Measurements from ENCODE around the gene UBD.

The UBD gene

DNA sequence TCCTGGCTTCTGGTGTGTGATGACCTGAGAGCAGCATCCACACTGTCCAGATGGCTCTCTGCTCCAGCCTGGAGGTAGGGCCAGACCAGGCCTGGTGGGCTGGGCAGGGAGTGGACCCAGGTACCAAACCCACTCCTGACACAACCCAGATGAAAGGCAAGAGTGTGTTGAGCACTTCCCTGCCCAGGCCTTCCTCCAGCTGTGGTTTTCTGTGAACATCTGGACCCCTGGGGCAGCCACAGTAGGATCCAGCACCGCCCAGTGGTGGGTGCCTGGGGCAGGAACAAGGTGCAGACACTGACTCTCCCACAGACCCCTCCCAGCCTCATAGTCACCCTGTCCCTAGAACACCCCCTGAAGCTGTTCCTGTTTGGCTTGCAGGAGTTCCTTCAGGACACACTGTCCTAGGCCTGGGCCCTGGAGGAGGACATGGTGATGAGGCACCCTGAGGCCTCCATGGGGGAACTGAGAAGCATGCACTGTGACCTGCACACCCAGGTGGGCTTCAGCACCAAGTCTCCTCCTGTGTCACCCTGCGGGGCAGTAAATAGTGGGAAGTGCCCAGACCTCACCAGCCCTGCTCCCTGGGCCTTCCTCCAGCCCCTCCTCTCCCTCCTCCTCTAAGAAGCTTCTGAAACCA is 28.7 kb downstream of the UBD start:
- no peaks in the 10 kb centered on the region for H3K9me3 ChIP-seq (ENCODE audit: control insufficient read depth, insufficient read depth, low read depth, low read length)
- no peak overlapping the region for H3K27ac ChIP-seq (ENCODE audit: low read depth, low read length)
- H3K9ac ChIP-seq (ENCODE audit: low read length), result no peak overlapping the region
- H3K36me3 ChIP-seq (ENCODE audit: control insufficient read depth, insufficient read depth, low read length), result no peaks in the 10 kb centered on the region
- no peak overlapping the region for H3K4me3 ChIP-seq (ENCODE audit: low read depth, low read length)
- H3K4me1 ChIP-seq (ENCODE audit: control insufficient read depth, insufficient read depth, low read length), result no peaks in the 10 kb centered on the region
- H3K27me3 ChIP-seq (ENCODE audit: control insufficient read depth, insufficient read depth, low read length), result no peaks in the 10 kb centered on the region

DNA sequence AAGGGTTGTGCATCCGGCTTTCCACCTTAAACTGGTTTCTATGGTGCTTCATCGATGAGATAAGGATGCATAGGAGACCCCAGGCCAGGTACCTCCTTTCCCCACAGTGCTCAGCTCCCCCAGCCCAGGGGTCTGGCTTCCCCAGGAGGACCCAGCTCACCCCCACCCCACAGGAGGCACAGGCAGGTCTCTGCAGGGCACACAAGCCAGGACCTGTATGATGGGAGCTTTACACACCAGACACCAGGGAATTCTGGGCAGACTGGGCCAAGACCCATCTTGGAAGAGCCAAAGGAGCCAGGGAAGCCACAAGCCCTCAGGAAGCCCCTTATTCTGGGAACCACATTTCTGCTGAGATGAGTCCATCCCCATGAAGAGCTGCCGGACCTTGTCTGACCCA is 29.6 kb downstream of the UBD start:
- peaks cover 6% of the 10 kb centered on the region; the same call in 1 of the 2 replicates for H3K4me1 ChIP-seq (ENCODE audit: control insufficient read depth, insufficient read depth, low read length)
- no peak overlapping the region for H3K27ac ChIP-seq (ENCODE audit: low read depth, low read length)
- no peaks in the 10 kb centered on the region for H3K36me3 ChIP-seq (ENCODE audit: control insufficient read depth, insufficient read depth, low read length)
- no peaks in the 10 kb centered on the region for H3K27me3 ChIP-seq (ENCODE audit: control insufficient read depth, insufficient read depth, low read length)
- no peak overlapping the region for H3K9ac ChIP-seq (ENCODE audit: low read length)
- H3K9me3 ChIP-seq (ENCODE audit: control insufficient read depth, insufficient read depth, low read depth, low read length), result no peaks in the 10 kb centered on the region
- no peak overlapping the region for H3K4me3 ChIP-seq (ENCODE audit: low read depth, low read length)

DNA sequence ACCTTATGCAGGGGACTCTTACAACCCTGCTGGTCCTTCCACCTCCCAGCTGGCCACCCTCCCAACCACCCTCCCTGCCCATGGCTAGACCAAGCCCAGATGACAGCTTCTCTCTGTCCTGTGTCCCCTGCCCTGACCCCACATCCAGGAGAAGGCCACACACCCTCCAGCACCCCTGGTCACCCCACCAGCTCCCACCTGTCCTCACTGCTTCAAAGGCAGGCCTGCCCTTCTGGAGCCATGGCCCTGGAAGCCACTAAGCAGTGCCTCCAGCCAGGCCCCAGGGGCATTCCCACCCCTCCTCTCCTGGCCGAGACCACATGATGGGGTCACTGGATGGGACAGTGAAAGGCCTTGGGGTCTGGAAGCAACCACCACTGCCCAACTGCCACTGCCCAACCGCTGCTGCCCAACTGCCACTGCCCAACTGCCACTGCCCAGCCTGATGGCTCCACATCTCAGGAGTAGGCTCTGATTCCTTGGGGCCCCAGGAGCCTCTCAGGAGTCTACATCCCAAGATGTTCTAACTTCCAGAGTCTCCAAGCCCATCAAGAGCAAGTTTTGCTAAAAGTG is 30.5 kb downstream of the UBD start:
- Histone ChIP-seq H3K4me3 (ENCODE audit: low read depth, low read length) (no peak overlapping the region), H3K36me3 (ENCODE audit: control insufficient read depth, insufficient read depth, low read length) (no peaks in the 10 kb centered on the region), H3K4me1 (ENCODE audit: control insufficient read depth, insufficient read depth, low read length) (peaks cover 11% of the 10 kb centered on the region; the same call in 1 of the 2 replicates), H3K9ac (ENCODE audit: low read length) (no peak overlapping the region), H3K27me3 (ENCODE audit: control insufficient read depth, insufficient read depth, low read length) (no peaks in the 10 kb centered on the region), H3K27ac (ENCODE audit: low read depth, low read length) (no peak overlapping the region), H3K9me3 (ENCODE audit: control insufficient read depth, insufficient read depth, low read depth, low read length) (peaks cover 5% of the 10 kb centered on the region; the same call in 1 of the 2 replicates)

DNA sequence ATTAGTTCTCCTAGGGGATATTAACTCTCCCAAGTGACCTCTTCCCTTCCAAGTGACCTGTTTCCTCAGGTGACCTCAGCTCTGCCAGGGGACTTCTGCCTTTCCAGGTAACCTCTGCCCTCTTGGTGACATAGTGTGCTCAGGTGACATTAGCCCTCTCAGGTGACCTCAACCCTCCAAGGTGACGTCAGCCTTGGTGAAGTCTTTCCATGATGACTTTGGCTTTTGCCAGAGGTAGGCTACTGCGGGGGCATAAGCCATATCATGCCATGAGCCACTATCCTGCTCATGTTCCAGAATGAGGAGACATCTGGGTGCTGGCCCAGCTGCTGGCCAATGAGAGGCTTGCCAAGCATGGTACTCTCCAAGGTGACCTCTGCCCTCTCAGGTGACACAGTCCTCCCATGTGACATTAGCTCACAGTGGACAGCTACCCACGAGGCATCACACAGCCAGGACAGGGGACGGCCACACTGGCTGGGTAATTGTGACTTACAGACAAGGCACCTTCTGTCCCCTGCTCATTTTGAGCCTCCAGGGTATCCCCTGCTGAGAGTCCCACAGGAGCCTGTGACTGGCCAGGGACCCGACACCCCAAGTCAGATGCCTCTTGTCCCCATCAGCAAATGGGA is 31.1 kb downstream of the UBD start:
- H3K27me3 ChIP-seq (ENCODE audit: control insufficient read depth, insufficient read depth, low read length), result no peaks in the 10 kb centered on the region
- peaks cover 11% of the 10 kb centered on the region; the same call in 1 of the 2 replicates for H3K4me1 ChIP-seq (ENCODE audit: control insufficient read depth, insufficient read depth, low read length)

DNA sequence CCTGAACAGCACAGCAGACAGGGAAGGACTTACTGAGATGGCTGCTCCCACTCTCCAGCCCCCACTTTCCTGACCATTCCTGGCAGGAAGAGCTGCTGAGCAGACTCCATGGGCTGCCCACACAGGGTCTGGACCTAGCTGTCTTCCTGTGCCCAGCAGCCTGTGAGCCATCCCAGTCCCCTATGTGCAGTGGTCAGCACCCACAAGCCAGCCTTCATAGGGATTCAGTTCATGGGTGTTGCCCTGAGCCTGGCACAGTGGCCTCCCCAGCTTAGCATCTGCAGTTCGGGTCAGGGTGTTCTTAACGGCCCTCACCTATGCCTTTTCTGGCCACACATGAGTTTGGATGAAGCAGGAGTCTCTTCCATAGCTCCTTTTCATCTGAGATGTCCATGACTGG is 32.0 kb downstream of the UBD start:
- H3K27me3 ChIP-seq (ENCODE audit: control insufficient read depth, insufficient read depth, low read length), result no peaks in the 10 kb centered on the region
- H3K27ac ChIP-seq (ENCODE audit: low read depth, low read length), result no peak overlapping the region

More for the DNA sequence above, 31.1 kb downstream of the UBD start:
- H3K9me3 ChIP-seq (ENCODE audit: control insufficient read depth, insufficient read depth, low read depth, low read length), result peaks cover 8% of the 10 kb centered on the region; the same call in 1 of the 2 replicates
- no peak overlapping the region for H3K4me3 ChIP-seq (ENCODE audit: low read depth, low read length)
- H3K27ac ChIP-seq (ENCODE audit: low read depth, low read length), result no peak overlapping the region
- no peaks in the 10 kb centered on the region for H3K36me3 ChIP-seq (ENCODE audit: control insufficient read depth, insufficient read depth, low read length)
- no peak overlapping the region for H3K9ac ChIP-seq (ENCODE audit: low read length)

DNA sequence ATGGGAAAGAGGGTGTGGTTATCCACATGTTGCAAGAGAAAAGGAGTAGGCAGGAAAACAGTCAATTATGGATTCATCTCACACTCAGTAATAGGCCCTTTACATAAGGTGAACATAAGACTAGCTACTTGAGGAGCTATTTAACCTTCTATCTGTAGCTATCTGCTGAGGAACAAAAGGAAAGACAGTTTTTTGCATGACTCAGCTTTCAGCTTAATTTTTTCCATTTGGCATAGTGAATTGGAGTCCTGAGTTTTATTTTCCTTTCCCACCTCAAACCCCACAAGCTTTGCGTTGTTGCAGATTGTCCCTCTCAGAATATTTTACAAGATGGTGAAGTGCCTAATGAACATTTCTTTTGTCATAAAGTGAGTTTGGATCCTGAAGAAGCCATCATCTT is 32.4 kb downstream of the UBD start:
- H3K36me3 ChIP-seq (ENCODE audit: control insufficient read depth, insufficient read depth, low read length), result no peaks in the 10 kb centered on the region
- H3K9me3 ChIP-seq (ENCODE audit: control insufficient read depth, insufficient read depth, low read depth, low read length), result peaks cover 16% of the 10 kb centered on the region; the same call in 1 of the 2 replicates
- H3K27ac ChIP-seq (ENCODE audit: low read depth, low read length), result no peak overlapping the region
- no peak overlapping the region for H3K9ac ChIP-seq (ENCODE audit: low read length)
- H3K27me3 ChIP-seq (ENCODE audit: control insufficient read depth, insufficient read depth, low read length), result no peaks in the 10 kb centered on the region
- H3K4me1 ChIP-seq (ENCODE audit: control insufficient read depth, insufficient read depth, low read length), result peaks cover 11% of the 10 kb centered on the region; the same call in 1 of the 2 replicates
- no peak overlapping the region for H3K4me3 ChIP-seq (ENCODE audit: low read depth, low read length)

More for the DNA sequence above, 32.0 kb downstream of the UBD start:
- Histone ChIP-seq H3K4me1 (ENCODE audit: control insufficient read depth, insufficient read depth, low read length) (peaks cover 11% of the 10 kb centered on the region; the same call in 1 of the 2 replicates), H3K9ac (ENCODE audit: low read length) (no peak overlapping the region), H3K9me3 (ENCODE audit: control insufficient read depth, insufficient read depth, low read depth, low read length) (peaks cover 16% of the 10 kb centered on the region; the same call in 1 of the 2 replicates), H3K36me3 (ENCODE audit: control insufficient read depth, insufficient read depth, low read length) (no peaks in the 10 kb centered on the region), H3K4me3 (ENCODE audit: low read depth, low read length) (no peak overlapping the region)

DNA sequence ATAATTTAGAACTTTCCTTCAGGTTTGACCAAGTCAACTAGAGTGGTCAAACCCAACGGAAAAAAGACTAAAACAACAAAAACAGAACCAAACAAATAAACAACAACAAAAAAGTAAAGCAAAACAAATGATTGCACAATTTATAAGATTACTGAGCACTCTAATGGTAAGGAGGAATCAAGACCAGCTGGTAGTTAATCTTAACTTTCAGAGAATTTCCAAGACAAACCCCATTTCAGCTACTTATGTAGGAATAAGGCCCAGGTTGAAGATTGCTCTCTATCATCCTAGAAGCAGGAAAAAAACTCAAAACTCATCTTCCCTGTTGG is 34.3 kb downstream of the UBD start:
- no peak overlapping the region for H3K4me3 ChIP-seq (ENCODE audit: low read depth, low read length)
- H3K9ac ChIP-seq (ENCODE audit: low read length), result no peak overlapping the region
- peaks cover 11% of the 10 kb centered on the region; the same call in 1 of the 2 replicates for H3K4me1 ChIP-seq (ENCODE audit: control insufficient read depth, insufficient read depth, low read length)
- no peaks in the 10 kb centered on the region for H3K27me3 ChIP-seq (ENCODE audit: control insufficient read depth, insufficient read depth, low read length)
- peaks cover 22% of the 10 kb centered on the region for H3K9me3 ChIP-seq (ENCODE audit: control insufficient read depth, insufficient read depth, low read depth, low read length)
- no peak overlapping the region; the same call in 1 of the 2 replicates for H3K27ac ChIP-seq (ENCODE audit: low read depth, low read length)
- no peaks in the 10 kb centered on the region for H3K36me3 ChIP-seq (ENCODE audit: control insufficient read depth, insufficient read depth, low read length)

DNA sequence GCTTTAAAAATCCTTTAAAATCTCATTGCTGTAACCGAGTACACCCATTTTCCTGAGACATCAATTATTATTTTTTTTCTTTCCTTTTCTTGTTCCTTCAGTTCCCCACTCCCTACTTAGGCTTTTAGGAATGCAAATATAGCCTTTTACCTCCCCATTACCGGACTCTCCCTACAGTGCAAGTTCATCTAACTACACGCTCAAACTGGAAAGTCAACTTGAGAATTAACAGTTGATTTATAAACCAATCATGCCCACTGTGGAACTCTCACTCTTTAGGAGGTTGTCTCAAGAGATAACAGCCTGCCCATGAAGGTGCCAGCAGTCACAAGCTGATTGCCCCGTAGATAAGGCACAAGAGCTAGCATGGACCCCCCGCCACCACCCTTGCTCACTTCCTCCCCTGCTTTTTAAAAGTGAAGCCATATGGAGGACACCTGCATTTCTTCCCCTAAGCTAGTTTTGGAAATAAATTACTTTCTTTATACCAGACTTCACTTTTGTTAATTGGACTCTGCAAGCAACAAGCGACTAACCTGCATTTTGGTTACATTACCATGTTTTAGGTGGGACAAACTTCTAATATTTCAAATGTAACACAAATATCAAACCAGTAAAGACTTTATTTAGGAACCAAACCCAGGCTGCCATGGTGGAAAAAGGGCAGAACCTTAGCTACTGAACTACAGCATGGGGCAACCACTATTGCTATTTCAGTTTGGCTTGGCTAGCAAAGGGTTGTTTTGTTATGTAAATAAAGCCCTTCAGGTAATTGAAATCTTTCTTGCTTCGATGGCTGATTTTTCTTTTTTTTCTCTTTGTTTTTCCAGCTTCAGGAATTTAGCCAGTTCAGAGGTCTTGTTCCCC is 34.9 kb downstream of the UBD start:
- Histone ChIP-seq H3K9me3 (ENCODE audit: control insufficient read depth, insufficient read depth, low read depth, low read length) (peaks cover 22% of the 10 kb centered on the region), H3K4me1 (ENCODE audit: control insufficient read depth, insufficient read depth, low read length) (peaks cover 11% of the 10 kb centered on the region; the same call in 1 of the 2 replicates), H3K27me3 (ENCODE audit: control insufficient read depth, insufficient read depth, low read length) (no peaks in the 10 kb centered on the region), H3K27ac (ENCODE audit: low read depth, low read length) (no peak overlapping the region; the same call in 1 of the 2 replicates), H3K36me3 (ENCODE audit: control insufficient read depth, insufficient read depth, low read length) (no peaks in the 10 kb centered on the region), H3K4me3 (ENCODE audit: low read depth, low read length) (no peak overlapping the region), H3K9ac (ENCODE audit: low read length) (no peak overlapping the region)

DNA sequence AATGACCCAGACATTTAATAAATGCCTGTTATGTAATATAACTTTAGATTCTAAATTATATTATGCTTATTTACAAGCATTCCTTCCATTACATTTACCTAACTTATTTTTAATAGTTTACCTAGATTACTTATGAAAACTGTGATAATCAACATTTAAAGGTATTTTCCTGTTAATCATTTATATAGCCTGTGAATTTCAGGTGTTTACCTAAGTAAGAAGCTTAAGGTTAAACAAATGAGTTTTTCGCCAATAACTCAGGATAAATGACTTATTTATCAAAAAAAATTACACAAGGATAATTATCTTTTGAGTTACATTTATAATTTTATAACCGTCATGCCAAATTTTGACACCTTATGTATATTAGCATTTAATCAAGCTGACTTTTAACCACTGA is 35.5 kb downstream of the UBD start:
- Histone ChIP-seq H3K9ac (ENCODE audit: low read length) (no peak overlapping the region), H3K4me1 (ENCODE audit: control insufficient read depth, insufficient read depth, low read length) (peaks cover 11% of the 10 kb centered on the region; the same call in 1 of the 2 replicates), H3K36me3 (ENCODE audit: control insufficient read depth, insufficient read depth, low read length) (no peaks in the 10 kb centered on the region), H3K27ac (ENCODE audit: low read depth, low read length) (no peak overlapping the region), H3K4me3 (ENCODE audit: low read depth, low read length) (no peak overlapping the region), H3K27me3 (ENCODE audit: control insufficient read depth, insufficient read depth, low read length) (no peaks in the 10 kb centered on the region), H3K9me3 (ENCODE audit: control insufficient read depth, insufficient read depth, low read depth, low read length) (peaks cover 22% of the 10 kb centered on the region)

DNA sequence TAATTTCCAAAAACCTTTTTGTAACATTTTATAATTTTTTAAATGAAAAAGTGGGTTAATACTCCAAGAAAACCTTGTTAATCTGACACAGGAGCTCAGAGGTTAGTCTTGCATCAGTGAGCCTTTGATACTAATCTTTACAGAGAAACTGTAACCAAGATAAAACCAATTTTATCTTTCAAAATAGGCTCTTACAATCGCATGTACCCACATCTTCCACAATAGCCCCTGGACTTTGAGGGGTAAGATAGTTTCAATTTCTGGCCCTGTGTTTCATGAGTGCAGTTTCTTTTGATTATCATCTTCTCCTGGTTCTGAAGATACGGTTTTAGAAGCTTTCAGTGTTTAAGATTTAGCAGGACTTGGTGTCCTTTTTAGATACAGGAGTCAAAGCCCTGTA is 37.3 kb downstream of the UBD start:
- Histone ChIP-seq H3K4me1 (ENCODE audit: control insufficient read depth, insufficient read depth, low read length) (peaks cover 11% of the 10 kb centered on the region; the same call in 1 of the 2 replicates), H3K27ac (ENCODE audit: low read depth, low read length) (no peak overlapping the region), H3K27me3 (ENCODE audit: control insufficient read depth, insufficient read depth, low read length) (no peaks in the 10 kb centered on the region), H3K4me3 (ENCODE audit: low read depth, low read length) (no peak overlapping the region), H3K9ac (ENCODE audit: low read length) (no peak overlapping the region), H3K9me3 (ENCODE audit: control insufficient read depth, insufficient read depth, low read depth, low read length) (peaks cover 22% of the 10 kb centered on the region), H3K36me3 (ENCODE audit: control insufficient read depth, insufficient read depth, low read length) (no peaks in the 10 kb centered on the region)
